Chondrocyte (in vitro differentiated cells): ENCODE data around the gene SORL1. TPM values are rescaled to one million over a fixed set of nuclear protein-coding genes. Genes with fewer than 3 reads are reported as not detected.

Experiments
- DNase-seq: peaks from one replicate; pipeline ENCODE4 v3.0.0; 2021; ENCODE audit warnings: mixed read lengths, low spot score
- H3K27ac Mint-ChIP-seq: one replicate; pipeline ENCODE4 v1.8.0; 2021; ENCODE audit warnings: mild to moderate bottlenecking, moderate library complexity, mixed read lengths; ENCODE audit not compliant: unreplicated experiment
- H3K27me3 Mint-ChIP-seq: 2 replicates; pipeline ENCODE4 v1.8.0; 2021; ENCODE audit warnings: low read depth, mixed read lengths
- H3K36me3 Mint-ChIP-seq: 2 replicates; pipeline ENCODE4 v1.8.0; 2021; ENCODE audit warnings: low read depth, mixed read lengths
- H3K4me1 Mint-ChIP-seq: 2 replicates; pipeline ENCODE4 v1.8.0; 2021; ENCODE audit warnings: low read depth, mild to moderate bottlenecking, mixed read lengths
- H3K4me3 Mint-ChIP-seq: one replicate; pipeline ENCODE4 v1.8.0; 2021; ENCODE audit warnings: mild to moderate bottlenecking, moderate library complexity, mixed read lengths; ENCODE audit not compliant: unreplicated experiment
- H3K9me3 Mint-ChIP-seq: 2 replicates; pipeline ENCODE4 v1.8.0; 2021; ENCODE audit warnings: low read depth, mixed read lengths
- CTCF ChIP-seq: fragments of 200-600 bp; sonication (generic); IDR thresholded peaks from 2 replicates; pipeline ENCODE4 v1.5.0; 2021; ENCODE audit warnings: antibody characterized with exemption, mild to moderate bottlenecking, moderate library complexity
- total RNA-seq: library from RNA; stranded (reverse); gene quantifications from 3 replicates; pipeline ENCODE4 v1.2.1, GENCODE V29; 2021

SORL1 gene
- total RNA-seq, 1 donor from 2014 or later: 0.87 TPM

DNA sequence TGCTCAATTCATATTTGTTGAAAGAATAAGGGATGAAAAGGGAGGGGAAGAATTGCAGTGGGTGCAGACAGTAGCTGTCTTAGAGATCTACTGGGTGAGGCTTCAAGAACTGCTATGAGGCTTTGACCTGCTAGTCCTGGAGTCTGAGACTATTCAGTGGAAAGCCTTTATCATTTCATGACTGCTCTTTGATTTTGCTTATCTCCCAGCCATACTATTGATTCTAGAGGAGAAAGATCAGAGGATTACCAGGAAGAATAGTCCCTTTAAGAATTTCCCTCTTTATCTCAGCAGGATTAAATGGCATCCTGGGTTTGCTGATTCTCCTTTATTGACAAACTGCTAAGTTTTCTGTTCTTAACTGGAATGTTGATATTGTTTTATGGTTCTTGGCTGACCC, 108.1 kb downstream of the SORL1 start:
- H3K4me3 Mint-ChIP-seq: no peak overlapping the region
- DNase-seq: no peak
- H3K4me1 Mint-ChIP-seq: peaks cover 6% of the 10 kb centered on the region
- H3K36me3 Mint-ChIP-seq: no peaks in the 10 kb centered on the region
- TF ChIP-seq CTCF: no peak
- H3K27ac Mint-ChIP-seq: no peak overlapping the region
- no peaks in the 10 kb centered on the region for H3K9me3 Mint-ChIP-seq
- H3K27me3 Mint-ChIP-seq: peaks cover 41% of the 10 kb centered on the region

DNA sequence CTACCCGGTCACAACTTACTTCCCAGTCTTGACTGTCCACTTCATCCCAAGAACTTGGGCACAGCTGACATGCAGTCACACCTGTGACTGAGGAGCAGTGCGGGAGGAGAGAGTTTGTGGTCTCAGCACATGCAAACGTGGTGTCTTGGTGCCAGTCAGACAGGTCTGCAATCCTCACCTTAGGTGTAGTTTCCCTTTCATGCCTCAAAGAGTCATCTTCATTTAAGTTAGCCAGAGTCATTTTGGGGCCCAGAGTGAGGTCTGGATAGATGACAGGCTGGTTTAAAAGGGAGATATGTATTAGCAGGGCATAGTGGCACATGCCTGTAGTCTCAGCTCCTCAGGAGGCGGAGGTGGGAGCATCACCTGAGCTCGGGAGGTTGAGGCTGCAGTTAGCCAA, 109.1 kb downstream of the SORL1 start:
- Mint-ChIP-seq H3K36me3 (no peaks in the 10 kb centered on the region), H3K4me1 (peaks cover 6% of the 10 kb centered on the region), H3K9me3 (no peaks in the 10 kb centered on the region), H3K27me3 (peaks cover 34% of the 10 kb centered on the region), H3K4me3 (no peak overlapping the region), H3K27ac (no peak overlapping the region)
- no peak for DNase-seq
- no peak for TF ChIP-seq CTCF

- TF ChIP-seq CTCF: no peak
- Mint-ChIP-seq H3K4me3 (no peak overlapping the region), H3K27me3 (peaks cover 30% of the 10 kb centered on the region), H3K4me1 (peaks cover 6% of the 10 kb centered on the region), H3K36me3 (no peaks in the 10 kb centered on the region), H3K27ac (no peak overlapping the region), H3K9me3 (no peaks in the 10 kb centered on the region)
- DNase-seq: no peak
Measured at GRCh38 chr11:121561716-121562115, 109.6 kb downstream of the SORL1 start.

GRCh38 chr11:121563003-121563402, 110.9 kb downstream of the SORL1 start:
- H3K27ac Mint-ChIP-seq: no peak overlapping the region
- TF ChIP-seq CTCF: no peak
- DNase-seq: no peak
- H3K36me3 Mint-ChIP-seq: peaks cover 1% of the 10 kb centered on the region
- H3K4me3 Mint-ChIP-seq: no peak overlapping the region
- peaks cover 29% of the 10 kb centered on the region for H3K27me3 Mint-ChIP-seq
- no peaks in the 10 kb centered on the region for H3K9me3 Mint-ChIP-seq
- peaks cover 9% of the 10 kb centered on the region for H3K4me1 Mint-ChIP-seq

DNA sequence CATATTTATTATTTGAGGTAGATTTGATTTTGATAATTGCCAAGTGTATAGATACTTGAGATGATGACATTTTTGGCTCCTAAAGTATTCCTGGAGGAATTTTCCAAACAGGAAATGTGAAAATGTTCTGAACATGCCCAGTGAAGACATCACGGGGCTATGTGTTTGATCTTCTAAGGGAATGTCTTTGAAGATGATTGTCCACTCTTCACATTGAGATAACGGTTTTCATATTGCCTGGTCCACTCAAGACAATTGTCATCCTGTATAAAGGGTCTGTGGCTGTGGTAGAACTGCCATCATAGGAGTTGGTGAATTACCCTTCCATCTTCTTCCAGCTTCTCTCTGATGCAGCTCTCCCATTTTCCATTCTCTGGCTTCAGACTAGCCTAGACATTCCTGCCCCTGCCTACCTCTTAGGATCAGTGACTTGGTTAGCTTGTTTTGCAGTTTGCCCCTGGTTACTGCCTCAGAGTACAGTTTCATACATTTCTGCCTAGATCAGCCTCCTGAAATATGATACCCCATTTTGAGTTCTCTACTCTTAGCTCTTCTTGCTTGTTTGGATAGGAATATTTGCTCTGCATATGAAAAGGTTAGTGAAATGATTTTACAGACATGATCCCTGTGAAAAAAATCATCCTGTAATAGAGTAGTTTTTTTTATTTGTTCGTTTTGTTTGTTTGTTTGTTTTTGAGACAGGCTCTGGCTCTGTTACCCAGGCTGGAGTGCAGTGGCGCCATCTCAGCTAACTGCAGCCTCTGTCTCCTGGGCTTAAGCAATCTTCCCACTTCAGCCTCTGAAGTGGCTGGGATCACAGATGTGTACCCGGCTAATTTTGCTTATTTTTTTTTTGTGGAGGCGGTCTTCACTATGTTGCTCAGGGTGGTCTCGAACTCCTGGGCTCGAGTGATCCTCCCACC, 112.0 kb downstream of the SORL1 start:
- no peaks in the 10 kb centered on the region for H3K9me3 Mint-ChIP-seq
- DNase-seq: no peak
- peaks cover 1% of the 10 kb centered on the region for H3K36me3 Mint-ChIP-seq
- H3K4me1 Mint-ChIP-seq: peaks cover 12% of the 10 kb centered on the region
- TF ChIP-seq CTCF: no peak
- peaks cover 26% of the 10 kb centered on the region for H3K27me3 Mint-ChIP-seq
- H3K27ac Mint-ChIP-seq: no peak overlapping the region
- H3K4me3 Mint-ChIP-seq: no peak overlapping the region
